ENCODE results near the gene GTPBP8.

GTPBP8 gene

GRCh38 chr3:112976001-112976400, 14.8 kb upstream of the GTPBP8 start:
- no peak for DNase-seq (ENCODE audit: low spot score)
- H3K4me3 ChIP-seq, result no peak overlapping the region
- no peak overlapping the region for H3K27ac ChIP-seq
- no peak for TF ChIP-seq CTCF (IDR thresholded peaks at IDR 0.05)

GRCh38 chr3:112976953-112977352, 13.8 kb upstream of the GTPBP8 start:
- no peak for DNase-seq (ENCODE audit: low spot score)
- no peak for TF ChIP-seq CTCF (IDR thresholded peaks at IDR 0.05)
- Histone ChIP-seq H3K4me3 (no peak overlapping the region), H3K27ac (no peak overlapping the region)

DNA sequence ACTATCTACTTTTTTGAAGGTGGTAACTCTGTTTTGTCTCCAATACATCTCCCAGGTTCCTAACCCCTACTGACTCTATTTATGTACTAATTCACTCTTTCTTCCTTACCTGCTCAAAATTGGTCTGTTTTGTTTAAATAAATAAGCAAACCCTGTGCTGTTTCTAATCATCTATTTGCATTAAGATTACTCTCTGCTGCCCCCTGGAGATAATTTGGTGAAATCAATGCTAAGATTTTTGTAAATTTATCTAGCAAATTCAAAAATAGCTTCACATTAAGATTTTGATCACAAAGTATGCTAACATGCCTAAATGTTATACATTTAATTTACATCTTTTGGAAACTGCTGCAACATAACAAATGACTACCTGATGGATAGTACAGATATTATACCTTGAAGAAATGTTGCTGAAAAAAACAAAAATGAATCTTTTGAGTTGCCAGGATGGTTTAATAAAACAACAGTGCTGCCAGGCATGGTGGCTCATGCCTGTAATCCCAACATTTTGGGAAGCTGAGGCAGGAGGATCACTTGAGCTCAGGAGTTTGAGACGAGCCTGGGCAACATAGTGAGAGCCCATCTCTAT, 11.4 kb upstream of the GTPBP8 start:
- Histone ChIP-seq H3K4me3 (no peak overlapping the region), H3K27ac (no peak overlapping the region)
- DNase-seq (ENCODE audit: low spot score), result no peak
- TF ChIP-seq CTCF (IDR thresholded peaks at IDR 0.05), result peak; percentile 53

DNA sequence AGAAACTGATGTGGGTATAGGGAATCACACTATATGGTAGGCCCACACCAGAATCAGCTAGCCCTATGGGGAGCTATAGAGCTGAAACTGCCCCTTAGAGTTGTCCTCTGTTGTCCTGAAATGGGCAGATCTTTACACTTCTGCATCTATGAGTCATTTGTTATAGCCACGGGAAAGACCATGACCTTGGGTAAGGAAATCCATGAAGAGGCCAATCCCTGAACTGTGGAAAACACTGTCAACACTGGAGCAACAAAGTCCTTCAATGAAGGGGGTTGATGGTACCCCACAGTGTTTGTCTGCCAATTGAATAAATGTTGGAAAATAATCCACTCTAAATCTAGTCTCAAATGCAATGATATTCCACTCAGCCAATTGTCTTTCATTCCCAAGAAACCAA, 10.7 kb upstream of the GTPBP8 start:
- no peak overlapping the region for H3K27ac ChIP-seq
- no peak for DNase-seq (ENCODE audit: low spot score)
- H3K4me3 ChIP-seq, result no peak overlapping the region
- TF ChIP-seq CTCF (IDR thresholded peaks at IDR 0.05), result no peak

DNA sequence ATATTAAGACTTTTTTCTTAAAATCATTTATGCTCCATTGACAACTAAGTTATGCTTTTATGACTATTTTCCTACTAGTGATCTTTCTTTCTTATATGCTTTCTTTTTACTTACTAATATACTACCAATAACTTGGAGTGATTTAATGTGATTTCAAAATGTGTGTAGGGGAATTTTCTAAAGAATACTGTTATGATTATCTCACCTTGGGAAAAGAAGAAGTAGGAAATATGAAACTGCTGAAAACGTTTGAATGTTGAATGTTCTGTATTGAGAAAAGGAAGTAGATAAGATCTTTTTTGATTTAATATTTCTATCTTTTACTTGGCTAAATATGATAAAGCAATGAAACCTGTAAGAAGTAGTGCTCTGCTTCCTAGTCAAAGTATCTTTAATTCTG, 8.1 kb upstream of the GTPBP8 start:
- DNase-seq (ENCODE audit: low spot score), result no peak
- Histone ChIP-seq H3K27ac (no peak overlapping the region), H3K4me3 (no peak overlapping the region)
- no peak for TF ChIP-seq CTCF (IDR thresholded peaks at IDR 0.05)

GRCh38 chr3:112984485-112984884, 6.3 kb upstream of the GTPBP8 start:
- H3K27ac ChIP-seq, result no peak overlapping the region
- TF ChIP-seq CTCF (IDR thresholded peaks at IDR 0.05), result no peak
- no peak for DNase-seq (ENCODE audit: low spot score)
- H3K4me3 ChIP-seq, result no peak overlapping the region

DNA sequence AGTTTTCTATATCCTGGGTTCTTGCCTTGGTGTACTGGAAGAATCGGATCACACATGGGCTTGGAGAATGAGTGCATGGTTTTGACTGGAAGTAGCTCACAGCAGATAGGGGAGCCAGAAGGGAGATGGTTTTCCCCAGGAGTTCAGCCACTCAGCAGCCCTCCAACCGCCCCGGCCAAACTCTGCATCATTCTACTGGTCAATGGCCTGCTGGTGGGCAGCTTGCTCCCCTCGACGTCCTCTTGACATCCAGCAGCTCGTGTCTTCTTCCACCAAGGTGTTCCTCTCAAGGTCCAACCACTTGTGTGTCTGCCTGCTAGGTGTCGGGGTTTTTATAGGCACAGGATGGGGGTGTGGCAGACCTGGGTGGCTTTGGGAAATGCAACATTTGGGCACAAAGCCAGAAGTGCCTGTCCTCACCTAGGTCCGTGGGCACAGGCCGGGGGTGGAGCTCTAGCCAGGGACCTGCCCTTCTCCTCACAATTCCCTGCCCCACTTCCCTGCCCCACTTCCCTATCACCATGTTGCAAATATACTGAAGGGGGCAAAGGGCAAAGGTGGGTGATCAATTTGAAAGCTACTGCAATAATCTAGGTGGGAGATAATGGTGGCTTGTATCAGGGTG, 3.0 kb upstream of the GTPBP8 start:
- no peak for DNase-seq (ENCODE audit: low spot score)
- Histone ChIP-seq H3K27ac (no peak overlapping the region), H3K4me3 (no peak overlapping the region)
- TF ChIP-seq CTCF (IDR thresholded peaks at IDR 0.05), result no peak
